ENCODE data around the gene SHISA7. TPM values are rescaled to one million over a fixed set of nuclear protein-coding genes. Genes with fewer than 3 reads are reported as not detected.

Gene SHISA7
- total and polyA plus RNA-seq, 2 donors (not counting 1 experiment from before 2014, with no cell fraction given) = not detected

GRCh38 chr19:55463583-55464031, 20.5 kb upstream of the SHISA7 start:
- Histone ChIP-seq H3K4me1 (ENCODE audit: control insufficient read depth, extremely low read depth, insufficient read depth, low read length) (peaks cover 12% of the 10 kb centered on the region), H3K36me3 (ENCODE audit: control insufficient read depth, insufficient read depth, low read length) (no peaks in the 10 kb centered on the region), H3K4me2 (ENCODE audit: extremely low read depth, insufficient read depth, low read length) (no peak overlapping the region), H3K9ac (ENCODE audit: insufficient read depth, low read length) (no peak overlapping the region), H2AFZ (ENCODE audit: low read length) (no peak overlapping the region), H3K27ac (ENCODE audit: insufficient read depth, low read length) (no peak overlapping the region), H3K9me3 (ENCODE audit: control insufficient read depth, insufficient read depth, low read depth, low read length) (no peaks in the 10 kb centered on the region), H3K4me3 (replicated peaks in 1 of 4; ENCODE audit: control extremely low read depth in 1 of 4, insufficient read depth in 1 of 4, low read depth in 3 of 4, low read length in 4 of 4) (no peak overlapping the region), H4K20me1 (ENCODE audit: control insufficient read depth, extremely low read depth, insufficient read depth, low read length) (no peaks in the 10 kb centered on the region), H3K27me3 (ENCODE audit: control insufficient read depth, insufficient read depth, low read length) (no peaks in the 10 kb centered on the region), H3K79me2 (ENCODE audit: control insufficient read depth, insufficient read depth, low read length) (no peaks in the 10 kb centered on the region)
- no peak for DNase-seq (ENCODE audit: low read depth in 2 of 2)
- TF ChIP-seq CTCF (conservative IDR thresholded peaks at IDR 0.05 in 1 of 2, IDR thresholded peaks at IDR 0.05 in 1 of 2; ENCODE audit: low read depth in 1 of 2, low read length in 2 of 2) = no peak
- no peak for TF ChIP-seq EZH2 (IDR thresholded peaks at IDR 0.05; ENCODE audit: low read length, missing control alignments)

- H3K79me2 ChIP-seq (ENCODE audit: control insufficient read depth, insufficient read depth, low read length) = no peaks in the 10 kb centered on the region
- no peak overlapping the region for H2AFZ ChIP-seq (ENCODE audit: low read length)
- no peaks in the 10 kb centered on the region for H3K36me3 ChIP-seq (ENCODE audit: control insufficient read depth, insufficient read depth, low read length)
- DNase-seq (ENCODE audit: low read depth in 2 of 2) = no peak
- no peak overlapping the region for H3K27ac ChIP-seq (ENCODE audit: insufficient read depth, low read length)
- no peak overlapping the region for H3K9ac ChIP-seq (ENCODE audit: insufficient read depth, low read length)
- H3K4me3 ChIP-seq (replicated peaks in 1 of 4; ENCODE audit: control extremely low read depth in 1 of 4, insufficient read depth in 1 of 4, low read depth in 3 of 4, low read length in 4 of 4) = no peak overlapping the region
- H3K4me1 ChIP-seq (ENCODE audit: control insufficient read depth, extremely low read depth, insufficient read depth, low read length) = peaks cover 10% of the 10 kb centered on the region
- H3K27me3 ChIP-seq (ENCODE audit: control insufficient read depth, insufficient read depth, low read length) = no peaks in the 10 kb centered on the region
- H4K20me1 ChIP-seq (ENCODE audit: control insufficient read depth, extremely low read depth, insufficient read depth, low read length) = no peaks in the 10 kb centered on the region
- H3K9me3 ChIP-seq (ENCODE audit: control insufficient read depth, insufficient read depth, low read depth, low read length) = no peaks in the 10 kb centered on the region
- no peak overlapping the region for H3K4me2 ChIP-seq (ENCODE audit: extremely low read depth, insufficient read depth, low read length)
- no peak for TF ChIP-seq CTCF (conservative IDR thresholded peaks at IDR 0.05 in 1 of 2, IDR thresholded peaks at IDR 0.05 in 1 of 2; ENCODE audit: low read depth in 1 of 2, low read length in 2 of 2)
- no peak for TF ChIP-seq EZH2 (IDR thresholded peaks at IDR 0.05; ENCODE audit: low read length, missing control alignments)
These were observed 19.6 kb upstream of the SHISA7 start for GRCh38 chr19:55462722-55463121.

- no peaks in the 10 kb centered on the region for H3K36me3 ChIP-seq (ENCODE audit: control insufficient read depth, insufficient read depth, low read length)
- peak overlapping the region; percentile 99 for H3K4me2 ChIP-seq (ENCODE audit: extremely low read depth, insufficient read depth, low read length)
- H3K27me3 ChIP-seq (ENCODE audit: control insufficient read depth, insufficient read depth, low read length) = no peaks in the 10 kb centered on the region
- H3K9me3 ChIP-seq (ENCODE audit: control insufficient read depth, insufficient read depth, low read depth, low read length) = no peaks in the 10 kb centered on the region
- H3K9ac ChIP-seq (ENCODE audit: insufficient read depth, low read length) = peak overlapping the region; percentile 55
- H2AFZ ChIP-seq (ENCODE audit: low read length) = peak overlapping the region; percentile 89
- no peaks in the 10 kb centered on the region for H4K20me1 ChIP-seq (ENCODE audit: control insufficient read depth, extremely low read depth, insufficient read depth, low read length)
- peak overlapping the region; percentile 73 for H3K27ac ChIP-seq (ENCODE audit: insufficient read depth, low read length)
- H3K4me3 ChIP-seq (replicated peaks in 1 of 4; ENCODE audit: control extremely low read depth in 1 of 4, insufficient read depth in 1 of 4, low read depth in 3 of 4, low read length in 4 of 4) = peak overlapping the region; percentile 57 to 76 (median 72)
- DNase-seq (ENCODE audit: low read depth in 2 of 2) = peak; percentile 31 to 48
- TF ChIP-seq EZH2 (IDR thresholded peaks at IDR 0.05; ENCODE audit: low read length, missing control alignments) = no peak
- TF ChIP-seq CTCF (conservative IDR thresholded peaks at IDR 0.05 in 1 of 2, IDR thresholded peaks at IDR 0.05 in 1 of 2; ENCODE audit: low read depth in 1 of 2, low read length in 2 of 2) = no peak
- H3K4me1 ChIP-seq (ENCODE audit: control insufficient read depth, extremely low read depth, insufficient read depth, low read length) = peaks cover 8% of the 10 kb centered on the region
- no peaks in the 10 kb centered on the region for H3K79me2 ChIP-seq (ENCODE audit: control insufficient read depth, insufficient read depth, low read length)
These were observed 19.0 kb upstream of the SHISA7 start for GRCh38 chr19:55461974-55462626.

Data from fibroblast of lung (primary cell).